AG10803 (cell line): Measurements from ENCODE around the gene FBXL7.

Source experiments
- DNase-seq: peaks from one replicate; pipeline ENCODE4 v3.0.0; 2010; ENCODE audit warnings: low read depth
- H3K4me3 ChIP-seq: 2 replicates; pipeline ENCODE4 v1.5.1; 2011; ENCODE audit warnings: mild to moderate bottlenecking, low read length, control low read depth
- CTCF ChIP-seq: conservative IDR thresholded peaks from 2 replicates; pipeline ENCODE4 v1.5.1; 2011; ENCODE audit warnings: mild to moderate bottlenecking, low read length, control low read depth, inconsistent platforms

FBXL7 gene

GRCh38 chr5:15831408-15831807 is 331.4 kb downstream of the FBXL7 start:
- TF ChIP-seq CTCF: no peak
- DNase-seq: no peak
- no peak overlapping the region for H3K4me3 ChIP-seq

- no peak overlapping the region for H3K4me3 ChIP-seq
- TF ChIP-seq CTCF: no peak
- no peak for DNase-seq
Observed at GRCh38 chr5:15833365-15833764, 333.4 kb downstream of the FBXL7 start.

GRCh38 chr5:15834596-15835245 is 334.7 kb downstream of the FBXL7 start:
- H3K4me3 ChIP-seq: no peak overlapping the region
- TF ChIP-seq CTCF: no peak
- DNase-seq: peak; percentile 71

GRCh38 chr5:15835514-15835913 is 335.5 kb downstream of the FBXL7 start:
- no peak for TF ChIP-seq CTCF
- no peak overlapping the region for H3K4me3 ChIP-seq
- DNase-seq: peak; percentile 34

GRCh38 chr5:15837551-15838289 is 337.7 kb downstream of the FBXL7 start:
- TF ChIP-seq CTCF: no peak
- no peak overlapping the region for H3K4me3 ChIP-seq
- DNase-seq: no peak

GRCh38 chr5:15844253-15844652 is 344.3 kb downstream of the FBXL7 start:
- H3K4me3 ChIP-seq: no peak overlapping the region
- TF ChIP-seq CTCF: no peak
- DNase-seq: no peak

GRCh38 chr5:15844871-15845270 is 344.9 kb downstream of the FBXL7 start:
- TF ChIP-seq CTCF: no peak
- H3K4me3 ChIP-seq: no peak overlapping the region
- DNase-seq: no peak
